Ecto neural progenitor cell (in vitro differentiated cells): Measurements from ENCODE around the gene PAGE2.
"Not testable (repeated sequence)": the region's sequence is repeated elsewhere in the genome, so short reads cannot be mapped to it uniquely, and the experiment has no call there.

Experiments
- DNase-seq: peaks from one replicate; pipeline ENCODE4 v3.0.0-alpha.2; 2018; ENCODE audit warnings: low spot score

Gene PAGE2

GRCh38 chrX:55088795-55089489 is at the start of gene PAGE2:
Gene PAGE2 (plus strand): TSS chrX:55089018. CDS start chrX:55090021, 1,003 bp downstream.
- DNase-seq = no peak

DNA sequence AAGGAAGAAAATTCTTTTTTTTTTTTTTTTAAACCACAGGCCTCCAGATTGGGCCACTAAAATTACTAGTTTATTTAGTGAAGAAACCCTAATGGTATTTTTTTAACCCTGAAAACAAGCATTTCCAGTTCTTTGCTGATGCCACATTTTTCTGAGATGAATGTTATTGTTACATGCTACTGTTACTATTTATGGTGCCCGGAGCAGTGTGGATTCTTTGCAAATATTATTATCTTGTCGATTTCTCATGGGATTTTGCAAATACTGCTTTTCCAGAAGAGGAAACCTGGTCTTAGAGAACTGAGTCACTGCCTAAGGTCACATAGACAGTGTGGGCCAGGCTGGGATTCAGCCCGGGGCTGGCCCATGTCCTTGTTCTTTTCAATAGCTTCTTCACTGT is 49.3 kb upstream of the PAGE2 start:
- DNase-seq = no peak

GRCh38 chrX:55041514-55041913 is 47.3 kb upstream of the PAGE2 start:
- no peak for DNase-seq

GRCh38 chrX:55050599-55050998 is 38.2 kb upstream of the PAGE2 start:
- not testable (repeated sequence) for DNase-seq

- DNase-seq = no peak
These were observed 31.8 kb upstream of the PAGE2 start for GRCh38 chrX:55056820-55057674.

- DNase-seq = no peak
These were observed 31.1 kb upstream of the PAGE2 start for GRCh38 chrX:55057675-55058249.

DNA sequence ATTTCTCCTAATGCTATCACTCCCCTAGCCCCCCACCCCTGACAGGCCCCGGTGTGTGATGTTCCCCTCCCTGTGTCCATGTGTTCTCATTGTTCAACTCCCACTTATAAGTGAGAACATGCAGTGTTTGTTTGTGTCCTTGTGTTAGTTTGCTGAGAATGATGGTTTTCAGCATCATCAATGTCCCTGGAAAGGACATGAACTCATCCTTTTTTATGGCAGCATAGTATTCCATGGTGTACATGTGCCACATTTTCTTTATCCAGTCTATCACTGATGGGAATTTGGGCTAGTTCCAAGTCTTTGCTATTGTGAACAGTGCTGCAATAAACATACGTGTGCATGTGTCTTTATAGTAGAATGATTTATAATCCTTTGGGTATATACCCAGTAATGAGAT is 21.6 kb upstream of the PAGE2 start:
- not testable (repeated sequence) for DNase-seq

DNA sequence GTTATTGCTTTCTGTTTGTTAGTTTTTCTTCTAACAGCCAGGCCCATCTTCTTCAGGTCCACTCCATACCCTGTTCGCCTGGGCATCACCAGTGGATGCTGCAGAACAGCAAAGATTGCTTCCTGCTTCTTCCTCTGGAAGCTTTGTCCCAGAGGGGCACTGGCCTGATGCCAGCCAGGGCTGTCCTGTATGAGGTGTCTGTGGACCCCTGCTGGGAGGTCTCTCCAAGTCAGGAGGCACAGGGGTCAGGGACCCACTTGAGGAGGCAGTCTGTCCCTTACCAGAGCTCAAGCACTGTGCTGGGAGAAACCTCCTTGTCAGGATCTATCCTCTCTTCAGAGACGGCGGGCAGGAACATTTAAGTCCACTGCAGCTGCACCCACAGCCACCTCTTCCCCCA is 16.5 kb upstream of the PAGE2 start:
- DNase-seq = no peak

GRCh38 chrX:55074851-55075467 is 13.9 kb upstream of the PAGE2 start, which contains the start of gene PAGE2B:
Gene PAGE2B (plus strand): TSS chrX:55075030. CDS start chrX:55076042, 1,012 bp downstream.
- no peak for DNase-seq

- no peak for DNase-seq
These were observed 9.9 kb downstream of the PAGE2 start for GRCh38 chrX:55098691-55099090.

DNA sequence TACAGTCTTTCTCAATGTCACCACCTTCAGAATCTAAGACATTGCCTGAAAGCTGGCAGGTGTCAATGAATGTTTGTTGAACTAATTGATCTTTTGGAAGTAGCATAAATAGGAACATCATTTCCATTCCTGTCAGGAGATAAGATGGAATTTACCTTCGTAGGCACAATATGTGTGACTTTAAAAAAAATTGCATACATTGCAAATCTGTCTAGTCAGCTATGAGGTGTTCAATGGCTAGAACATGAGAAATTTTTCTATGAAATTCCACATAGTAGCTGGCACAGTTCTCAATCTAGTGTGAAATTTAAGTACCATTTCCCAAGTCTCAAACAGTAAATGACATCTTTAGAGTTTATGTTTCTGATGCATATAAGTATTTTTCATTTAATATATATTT is 10.3 kb downstream of the PAGE2 start:
- DNase-seq = no peak

DNA sequence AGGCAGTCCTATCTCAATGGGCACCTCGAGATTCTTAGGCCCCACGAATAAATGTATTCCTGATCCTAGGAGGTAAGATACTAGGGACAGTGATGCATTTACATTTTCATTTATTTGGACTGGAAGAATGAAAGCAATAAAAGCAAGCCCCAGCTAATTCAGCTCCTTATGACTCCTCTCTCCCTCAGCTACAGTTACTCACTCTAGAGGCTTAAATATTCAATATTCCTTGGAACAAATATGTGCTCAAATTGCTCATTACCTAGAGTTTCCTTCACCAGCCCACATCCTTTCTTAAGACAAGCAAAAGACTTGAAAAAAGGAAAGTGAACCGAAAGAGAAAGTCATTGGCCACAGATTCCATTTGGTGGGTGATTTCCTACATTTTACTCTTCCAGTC is 13.9 kb downstream of the PAGE2 start:
- DNase-seq = no peak

- no peak for DNase-seq
These were observed 18.4 kb downstream of the PAGE2 start for GRCh38 chrX:55107262-55107661.

DNA sequence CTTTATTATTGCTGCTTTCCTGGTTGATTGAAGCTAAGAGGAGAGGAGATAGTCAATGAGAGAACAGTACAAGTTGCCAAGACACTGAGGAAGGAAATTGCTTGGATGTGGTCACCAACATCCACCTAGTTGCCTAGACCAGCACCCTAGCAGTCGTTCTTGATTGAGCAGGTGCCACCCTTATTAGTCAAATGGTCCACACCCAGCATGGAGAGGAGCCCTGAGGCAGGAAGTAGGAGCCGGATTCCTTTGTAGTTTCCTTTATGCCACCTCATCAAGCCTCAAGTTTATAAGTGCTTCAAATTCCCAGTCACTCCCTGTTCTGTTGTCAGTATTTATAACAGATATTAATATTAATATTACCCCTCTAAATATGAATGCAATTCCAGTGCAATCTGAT is 19.1 kb downstream of the PAGE2 start:
- no peak for DNase-seq

- no peak for DNase-seq
These were observed 20.5 kb downstream of the PAGE2 start for GRCh38 chrX:55109306-55109705.

DNA sequence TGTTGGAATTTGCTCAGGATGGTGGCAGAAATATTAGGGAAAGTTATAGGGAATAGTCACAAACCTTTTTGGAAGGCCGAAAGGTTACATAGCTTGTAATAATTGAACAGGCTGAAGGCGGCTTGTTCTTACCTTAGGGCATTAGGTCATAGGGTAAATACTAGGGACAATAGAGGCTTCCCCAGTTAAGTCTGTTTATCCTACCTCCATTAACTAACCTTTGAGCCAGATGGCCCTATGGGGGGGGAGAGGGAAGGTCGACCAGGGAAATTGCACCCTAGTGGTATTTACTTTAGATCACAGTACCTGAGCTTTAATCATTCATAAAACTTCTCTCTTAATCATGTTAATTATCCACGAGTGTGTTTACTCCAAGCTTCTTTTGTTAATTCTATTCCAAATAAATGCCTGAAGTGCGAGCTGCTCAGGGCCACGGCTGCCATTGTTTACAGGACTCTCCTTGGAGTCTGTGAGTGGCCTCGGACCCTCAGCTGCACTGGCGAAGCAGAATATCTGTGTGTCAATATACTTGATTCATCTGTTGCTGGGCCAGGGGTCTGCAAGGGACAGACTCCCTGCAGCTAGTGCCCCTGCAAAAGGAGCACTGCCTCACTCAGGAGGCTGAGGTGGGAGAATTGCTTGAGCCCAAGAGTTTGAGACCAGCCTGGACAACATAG is 22.9 kb downstream of the PAGE2 start:
- no peak for DNase-seq

GRCh38 chrX:55116589-55116988 is 27.8 kb downstream of the PAGE2 start:
- DNase-seq = not testable (repeated sequence)

- DNase-seq = no peak
These were observed 29.8 kb downstream of the PAGE2 start for GRCh38 chrX:55118574-55118973.

DNA sequence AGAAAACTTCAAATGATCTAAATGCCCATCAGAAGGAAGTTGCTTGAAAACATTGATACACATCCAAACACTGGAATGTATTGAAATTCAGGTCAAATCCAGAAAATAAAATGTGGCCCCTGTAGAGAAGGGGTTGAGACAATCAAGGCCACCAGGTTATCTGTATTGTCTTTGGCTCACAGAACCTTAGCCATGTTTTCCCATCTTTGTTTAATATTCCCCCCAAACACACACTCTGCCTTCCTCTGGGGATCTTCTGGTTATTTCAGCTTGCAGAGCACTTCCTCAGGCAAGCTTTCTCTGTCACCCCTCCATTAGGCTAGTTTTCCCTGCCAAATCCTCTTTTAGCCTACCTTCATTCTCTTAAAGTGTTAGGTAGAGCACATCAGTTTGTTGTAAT is 30.5 kb downstream of the PAGE2 start:
- DNase-seq = no peak

- DNase-seq = no peak
These were observed 30.9 kb downstream of the PAGE2 start for GRCh38 chrX:55119712-55120111.

DNA sequence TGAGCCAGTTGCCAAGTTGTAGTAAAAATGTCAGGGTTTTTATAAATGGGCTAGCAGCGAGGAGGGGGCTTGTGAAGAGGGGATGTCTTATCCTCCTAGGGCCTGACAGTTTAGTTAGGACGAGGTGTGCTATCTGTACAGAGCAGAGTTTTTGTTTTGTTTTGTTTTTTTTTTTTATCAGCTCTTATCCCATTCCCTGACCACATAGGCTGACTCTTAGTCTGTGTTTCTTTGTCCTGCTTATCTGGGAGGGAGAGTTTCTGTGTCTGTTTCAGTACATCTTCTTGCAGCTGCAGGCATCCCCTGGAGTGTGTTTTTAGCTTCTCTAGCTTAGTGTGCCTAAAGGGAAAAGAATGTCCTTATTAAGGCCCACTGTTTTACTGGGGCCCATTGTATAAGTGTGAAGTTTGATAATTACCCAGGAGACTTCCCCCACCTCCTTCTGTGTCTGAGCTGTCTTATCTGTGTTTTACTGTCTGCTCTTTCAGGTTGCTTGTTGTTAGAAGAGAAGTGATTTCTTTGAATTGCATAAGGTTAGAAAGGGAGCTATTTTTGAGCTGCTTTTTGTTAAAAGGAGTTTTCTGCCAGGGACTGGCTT is 32.0 kb downstream of the PAGE2 start:
- no peak for DNase-seq

- DNase-seq = no peak
These were observed 35.1 kb downstream of the PAGE2 start for GRCh38 chrX:55123900-55124299.
